Measurements from ENCODE around the gene PRPF38B. TPM values are rescaled to one million over a fixed set of nuclear protein-coding genes. Genes with fewer than 3 reads are reported as not detected.

The PRPF38B gene
- total and polyA plus RNA-seq, 2 donors (not counting 1 experiment from before 2014, with no cell fraction given) = 17.8 to 28.8 TPM

DNA sequence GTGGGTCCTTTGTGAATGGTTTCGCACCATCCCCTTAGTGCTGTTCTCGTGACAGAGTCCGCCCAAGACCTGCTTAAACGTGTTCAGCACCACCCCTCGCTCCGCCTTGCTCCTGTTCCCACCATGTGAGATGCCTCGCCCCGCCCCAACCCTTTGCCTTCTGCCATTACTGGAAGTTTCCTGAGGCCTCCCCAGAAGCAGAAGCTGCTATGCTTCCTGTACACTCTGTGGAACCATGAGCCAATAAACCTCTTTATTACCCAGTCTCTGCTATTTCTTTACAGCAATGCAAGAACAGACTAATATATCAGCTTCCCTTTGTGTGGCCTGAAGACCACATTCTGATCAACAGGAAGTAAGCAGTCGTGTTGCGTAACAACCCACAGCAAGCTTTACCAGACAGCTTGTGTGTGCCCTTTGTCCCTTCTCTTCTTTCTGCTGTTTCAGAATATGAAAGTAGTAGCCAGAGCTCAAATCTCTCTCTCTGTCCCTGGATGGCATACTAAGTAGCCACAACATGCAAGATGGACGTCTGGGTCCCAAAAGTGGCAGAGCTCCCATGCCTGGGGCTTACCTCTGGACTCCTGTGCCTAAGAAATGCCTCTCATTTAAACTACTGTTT lies 45.4 kb upstream of the PRPF38B start:
- Histone ChIP-seq H3K27me3 (ENCODE audit: control insufficient read depth, insufficient read depth, low read length) (no peaks in the 10 kb centered on the region), H3K27ac (ENCODE audit: insufficient read depth, low read length) (peak overlapping the region; percentile 14), H3K4me2 (ENCODE audit: extremely low read depth, insufficient read depth, low read length) (no peak overlapping the region), H4K20me1 (ENCODE audit: control insufficient read depth, extremely low read depth, insufficient read depth, low read length) (no peaks in the 10 kb centered on the region), H3K9me3 (ENCODE audit: control insufficient read depth, insufficient read depth, low read depth, low read length) (no peaks in the 10 kb centered on the region), H3K9ac (ENCODE audit: insufficient read depth, low read length) (no peak overlapping the region), H3K36me3 (ENCODE audit: control insufficient read depth, insufficient read depth, low read length) (no peaks in the 10 kb centered on the region), H2AFZ (ENCODE audit: low read length) (peak overlapping the region; percentile 85), H3K79me2 (ENCODE audit: control insufficient read depth, insufficient read depth, low read length) (no peaks in the 10 kb centered on the region), H3K4me3 (replicated peaks in 1 of 4; ENCODE audit: control extremely low read depth in 1 of 4, insufficient read depth in 1 of 4, low read depth in 3 of 4, low read length in 4 of 4) (no peak overlapping the region), H3K4me1 (ENCODE audit: control insufficient read depth, extremely low read depth, insufficient read depth, low read length) (peaks cover 7% of the 10 kb centered on the region)
- peak; percentile 69 to 89 for DNase-seq (ENCODE audit: low read depth in 2 of 2)
- TF ChIP-seq, protein P1, sequence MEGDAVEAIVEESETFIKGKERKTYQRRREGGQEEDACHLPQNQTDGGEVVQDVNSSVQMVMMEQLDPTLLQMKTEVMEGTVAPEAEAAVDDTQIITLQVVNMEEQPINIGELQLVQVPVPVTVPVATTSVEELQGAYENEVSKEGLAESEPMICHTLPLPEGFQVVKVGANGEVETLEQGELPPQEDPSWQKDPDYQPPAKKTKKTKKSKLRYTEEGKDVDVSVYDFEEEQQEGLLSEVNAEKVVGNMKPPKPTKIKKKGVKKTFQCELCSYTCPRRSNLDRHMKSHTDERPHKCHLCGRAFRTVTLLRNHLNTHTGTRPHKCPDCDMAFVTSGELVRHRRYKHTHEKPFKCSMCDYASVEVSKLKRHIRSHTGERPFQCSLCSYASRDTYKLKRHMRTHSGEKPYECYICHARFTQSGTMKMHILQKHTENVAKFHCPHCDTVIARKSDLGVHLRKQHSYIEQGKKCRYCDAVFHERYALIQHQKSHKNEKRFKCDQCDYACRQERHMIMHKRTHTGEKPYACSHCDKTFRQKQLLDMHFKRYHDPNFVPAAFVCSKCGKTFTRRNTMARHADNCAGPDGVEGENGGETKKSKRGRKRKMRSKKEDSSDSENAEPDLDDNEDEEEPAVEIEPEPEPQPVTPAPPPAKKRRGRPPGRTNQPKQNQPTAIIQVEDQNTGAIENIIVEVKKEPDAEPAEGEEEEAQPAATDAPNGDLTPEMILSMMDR (conservative IDR thresholded peaks at IDR 0.05 in 1 of 2, IDR thresholded peaks at IDR 0.05 in 1 of 2; ENCODE audit: low read depth in 1 of 2, low read length in 2 of 2) = no peak
- no peak for TF ChIP-seq EZH2 (IDR thresholded peaks at IDR 0.05; ENCODE audit: low read length, missing control alignments)

- H3K4me3 ChIP-seq (replicated peaks in 1 of 4; ENCODE audit: control extremely low read depth in 1 of 4, insufficient read depth in 1 of 4, low read depth in 3 of 4, low read length in 4 of 4) = no peak overlapping the region
- H3K9me3 ChIP-seq (ENCODE audit: control insufficient read depth, insufficient read depth, low read depth, low read length) = no peaks in the 10 kb centered on the region
- H3K4me1 ChIP-seq (ENCODE audit: control insufficient read depth, extremely low read depth, insufficient read depth, low read length) = no peaks in the 10 kb centered on the region
- peak in 1 of 2 donors; percentile 7 for DNase-seq (ENCODE audit: low read depth in 2 of 2)
- H2AFZ ChIP-seq (ENCODE audit: low read length) = no peak overlapping the region
- TF ChIP-seq, protein P1 (conservative IDR thresholded peaks at IDR 0.05 in 1 of 2, IDR thresholded peaks at IDR 0.05 in 1 of 2; ENCODE audit: low read depth in 1 of 2, low read length in 2 of 2) = no peak
- TF ChIP-seq EZH2 (IDR thresholded peaks at IDR 0.05; ENCODE audit: low read length, missing control alignments) = no peak
- no peaks in the 10 kb centered on the region for H3K79me2 ChIP-seq (ENCODE audit: control insufficient read depth, insufficient read depth, low read length)
- no peaks in the 10 kb centered on the region for H4K20me1 ChIP-seq (ENCODE audit: control insufficient read depth, extremely low read depth, insufficient read depth, low read length)
- H3K27ac ChIP-seq (ENCODE audit: insufficient read depth, low read length) = no peak overlapping the region
- H3K36me3 ChIP-seq (ENCODE audit: control insufficient read depth, insufficient read depth, low read length) = no peaks in the 10 kb centered on the region
- no peak overlapping the region for H3K9ac ChIP-seq (ENCODE audit: insufficient read depth, low read length)
- no peaks in the 10 kb centered on the region for H3K27me3 ChIP-seq (ENCODE audit: control insufficient read depth, insufficient read depth, low read length)
- no peak overlapping the region for H3K4me2 ChIP-seq (ENCODE audit: extremely low read depth, insufficient read depth, low read length)
These were observed 38.5 kb upstream of the PRPF38B start for GRCh38 chr1:108653431-108654105.

DNA sequence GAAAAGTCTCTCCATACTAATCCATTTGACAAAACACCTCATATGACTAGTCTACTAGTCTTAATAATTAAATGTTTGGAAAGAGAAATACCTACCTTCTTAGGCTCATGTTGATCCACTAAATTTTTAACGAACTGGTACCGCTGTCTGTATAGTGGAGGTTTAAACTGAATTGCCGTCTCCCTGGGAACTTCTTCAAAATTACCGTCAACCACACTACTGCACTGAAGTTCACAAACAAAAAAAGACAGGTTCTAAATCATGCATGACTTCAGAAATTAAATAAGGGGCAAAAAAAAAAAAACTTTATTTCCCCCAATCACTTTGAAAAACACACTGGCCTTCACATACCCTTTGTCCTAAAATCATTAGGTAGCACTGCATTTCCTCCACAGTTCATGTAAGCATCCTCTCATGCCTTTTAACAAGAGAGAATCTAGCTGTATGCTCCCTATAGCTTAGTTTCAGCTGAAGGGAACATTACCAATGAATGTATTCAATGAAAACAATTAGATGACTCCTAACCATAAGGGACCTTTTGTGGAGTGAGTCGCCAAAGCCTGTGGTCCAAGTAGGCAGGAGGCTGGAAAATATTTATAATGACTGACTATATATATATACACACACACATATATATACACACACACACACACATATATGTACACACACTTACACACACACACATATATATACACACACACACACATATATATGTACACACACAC lies 34.6 kb upstream of the PRPF38B start:
- H2AFZ ChIP-seq (ENCODE audit: low read length) = no peak overlapping the region
- no peak overlapping the region for H3K9ac ChIP-seq (ENCODE audit: insufficient read depth, low read length)
- H3K4me3 ChIP-seq (replicated peaks in 1 of 4; ENCODE audit: control extremely low read depth in 1 of 4, insufficient read depth in 1 of 4, low read depth in 3 of 4, low read length in 4 of 4) = no peak overlapping the region
- no peaks in the 10 kb centered on the region for H3K27me3 ChIP-seq (ENCODE audit: control insufficient read depth, insufficient read depth, low read length)
- no peaks in the 10 kb centered on the region for H4K20me1 ChIP-seq (ENCODE audit: control insufficient read depth, extremely low read depth, insufficient read depth, low read length)
- H3K9me3 ChIP-seq (ENCODE audit: control insufficient read depth, insufficient read depth, low read depth, low read length) = no peaks in the 10 kb centered on the region
- no peak overlapping the region for H3K27ac ChIP-seq (ENCODE audit: insufficient read depth, low read length)
- H3K79me2 ChIP-seq (ENCODE audit: control insufficient read depth, insufficient read depth, low read length) = no peaks in the 10 kb centered on the region
- no peaks in the 10 kb centered on the region for H3K36me3 ChIP-seq (ENCODE audit: control insufficient read depth, insufficient read depth, low read length)
- TF ChIP-seq EZH2 (IDR thresholded peaks at IDR 0.05; ENCODE audit: low read length, missing control alignments) = no peak
- TF ChIP-seq, protein P1 (conservative IDR thresholded peaks at IDR 0.05 in 1 of 2, IDR thresholded peaks at IDR 0.05 in 1 of 2; ENCODE audit: low read depth in 1 of 2, low read length in 2 of 2) = no peak
- no peak for DNase-seq (ENCODE audit: low read depth in 2 of 2)
- no peak overlapping the region for H3K4me2 ChIP-seq (ENCODE audit: extremely low read depth, insufficient read depth, low read length)
- no peaks in the 10 kb centered on the region for H3K4me1 ChIP-seq (ENCODE audit: control insufficient read depth, extremely low read depth, insufficient read depth, low read length)

Data from fibroblast of lung (primary cell).